GM19455 (cell line): ENCODE data around the gene HAS3.

Experiments
- ATAC-seq: cut with Tn5 transposase; IDR thresholded peaks from one replicate; pipeline ENCODE4 v1.9.1; 2021; ENCODE audit not compliant: unreplicated experiment

Gene HAS3

DNA sequence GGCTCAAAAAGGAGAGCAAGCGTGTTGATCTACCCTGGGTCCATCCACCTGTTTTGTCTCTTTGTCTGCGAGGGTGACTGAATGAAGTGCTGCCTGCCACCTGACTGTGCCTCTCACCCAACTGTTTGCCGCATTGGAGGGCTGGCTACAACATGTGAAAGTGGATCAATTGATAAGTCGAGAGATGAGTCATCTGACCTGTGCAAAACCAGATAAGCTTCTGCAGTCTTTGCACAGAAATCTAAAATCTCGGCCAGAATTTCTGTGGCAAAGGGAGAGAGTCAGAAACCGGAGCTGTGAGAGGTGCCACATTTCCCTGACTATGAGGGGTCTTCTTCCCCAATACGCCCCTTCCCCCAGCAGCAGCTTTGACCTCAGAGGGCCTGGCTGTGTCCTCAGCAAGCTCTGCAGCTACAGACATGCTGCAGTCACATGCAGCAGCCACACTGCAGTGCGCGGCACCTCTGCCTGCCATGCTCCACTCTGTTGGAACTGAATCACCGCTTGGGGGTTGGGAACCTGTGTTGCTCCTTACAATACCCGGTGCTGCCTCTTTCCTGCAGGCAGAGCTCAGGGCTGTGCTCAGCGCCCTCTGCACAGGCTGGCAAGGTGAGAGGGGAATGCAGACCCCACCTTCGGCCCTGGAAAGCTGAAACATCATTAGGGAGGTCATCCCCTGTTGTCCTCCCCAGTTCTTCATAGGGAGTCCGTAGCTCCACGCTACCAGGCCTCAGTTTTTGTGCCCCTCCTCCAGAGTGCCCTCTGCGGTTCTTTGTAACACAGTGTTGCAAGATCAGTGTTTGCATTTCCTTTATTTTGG, 16.2 kb upstream of the HAS3 start:
- no peak for ATAC-seq

GRCh38 chr16:69093974-69094373, 11.5 kb upstream of the HAS3 start:
- ATAC-seq = no peak

DNA sequence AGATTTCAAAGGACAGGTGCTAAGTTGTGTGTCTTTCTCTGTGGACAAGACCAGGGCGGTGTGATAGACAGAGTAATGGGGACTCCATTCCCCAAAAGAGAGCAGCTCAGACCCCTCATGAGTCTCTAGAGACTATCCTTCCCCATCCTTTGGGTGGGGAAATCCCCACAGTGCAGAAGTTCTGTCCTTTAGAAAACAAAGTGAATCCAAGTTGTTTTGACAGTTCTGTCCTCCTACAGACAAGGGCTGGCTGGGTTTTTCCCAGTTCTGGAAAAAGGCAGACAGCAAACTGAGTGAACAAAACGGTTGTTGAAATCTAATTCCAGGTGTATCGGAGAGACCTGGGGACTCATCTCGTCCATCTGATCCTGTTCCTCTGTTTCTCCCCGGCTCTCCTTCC, 11.0 kb upstream of the HAS3 start:
- no peak for ATAC-seq

DNA sequence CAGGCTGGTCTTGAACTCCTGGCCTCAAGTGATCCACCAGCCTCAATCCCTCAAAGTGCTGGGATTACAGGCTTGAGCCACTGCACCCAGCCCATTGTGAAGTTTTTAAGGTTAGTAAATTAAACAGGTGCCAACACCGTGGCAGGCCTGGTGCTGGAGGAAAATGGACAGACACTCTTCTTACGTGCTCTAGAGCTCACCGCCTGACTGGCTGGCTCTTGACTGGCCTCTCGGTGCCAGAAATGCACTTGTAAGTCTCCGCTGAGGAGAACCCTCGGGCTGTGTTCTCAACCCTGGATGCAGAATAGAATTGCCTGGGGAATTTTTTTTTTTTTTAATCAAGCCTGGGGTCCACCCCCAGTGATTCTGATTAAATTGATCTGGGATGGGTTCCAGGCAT, 10.3 kb upstream of the HAS3 start:
- no peak for ATAC-seq

DNA sequence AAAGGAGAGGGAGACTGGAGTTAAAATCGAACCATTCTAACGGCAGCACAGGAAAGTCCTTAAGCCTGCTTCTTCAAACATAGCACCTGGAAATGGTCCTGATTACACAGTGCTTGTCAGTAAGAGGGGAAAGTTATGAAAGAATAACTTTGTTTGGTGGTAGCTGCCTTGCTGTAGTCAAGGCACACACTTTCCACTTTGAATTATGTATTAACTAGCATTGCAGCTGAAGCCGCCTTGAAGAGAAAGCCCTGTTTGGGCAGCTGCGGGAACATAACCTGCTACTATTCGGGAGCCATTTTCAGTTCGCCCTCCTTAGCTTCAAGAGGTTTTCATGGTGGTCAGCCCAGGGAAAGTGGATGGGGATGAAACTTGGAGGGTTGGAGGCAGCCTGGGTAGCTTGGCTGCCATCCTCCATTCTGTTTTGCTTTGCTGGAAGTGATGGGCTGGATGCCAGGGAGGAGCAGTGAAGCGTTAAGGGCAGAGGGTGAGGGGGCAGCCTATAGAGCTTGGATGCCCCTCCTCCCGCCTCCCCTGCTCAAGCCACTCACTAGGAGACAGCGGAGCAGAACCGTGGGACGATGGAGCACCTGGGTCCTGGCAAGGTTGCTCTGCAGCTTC, 5.3 kb upstream of the HAS3 start:
- no peak for ATAC-seq

- ATAC-seq = no peak
Observed at GRCh38 chr16:69106491-69107315, 1.2 kb downstream of the HAS3 start.

DNA sequence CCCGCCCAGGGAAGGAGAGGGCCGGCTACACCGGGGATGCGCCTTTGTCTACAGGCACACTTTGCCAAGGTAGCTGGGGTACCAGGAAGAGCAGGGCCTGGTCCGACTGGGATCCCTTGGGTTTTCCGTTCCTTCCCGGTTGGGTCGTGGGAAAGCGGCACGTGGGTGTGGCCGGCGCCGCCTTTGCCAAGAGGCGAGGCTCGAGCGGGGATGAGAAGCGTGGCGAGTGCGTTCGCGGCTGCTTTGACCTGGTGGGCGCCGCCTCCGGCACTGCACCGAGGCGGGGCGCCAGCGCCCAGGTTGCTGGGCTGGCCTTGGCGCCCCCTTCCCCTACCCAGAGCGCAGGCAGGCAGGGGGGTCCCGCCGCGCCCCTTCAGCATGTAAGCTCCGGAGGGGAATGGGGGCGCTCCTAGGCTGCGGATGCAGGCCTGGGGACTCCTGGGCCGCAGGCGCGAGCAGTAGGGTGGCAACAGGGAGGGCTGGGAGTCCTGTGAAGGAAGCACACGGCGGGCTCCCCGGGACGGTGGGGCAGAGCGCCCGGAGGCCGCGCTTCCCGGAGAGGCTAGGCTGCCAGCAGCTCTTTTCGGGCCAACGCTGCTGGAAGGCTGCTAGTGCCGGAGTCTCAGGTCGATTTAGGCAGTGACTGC, 2.0 kb downstream of the HAS3 start:
- ATAC-seq = no peak

GRCh38 chr16:69108064-69108904, 2.8 kb downstream of the HAS3 start:
- no peak for ATAC-seq

DNA sequence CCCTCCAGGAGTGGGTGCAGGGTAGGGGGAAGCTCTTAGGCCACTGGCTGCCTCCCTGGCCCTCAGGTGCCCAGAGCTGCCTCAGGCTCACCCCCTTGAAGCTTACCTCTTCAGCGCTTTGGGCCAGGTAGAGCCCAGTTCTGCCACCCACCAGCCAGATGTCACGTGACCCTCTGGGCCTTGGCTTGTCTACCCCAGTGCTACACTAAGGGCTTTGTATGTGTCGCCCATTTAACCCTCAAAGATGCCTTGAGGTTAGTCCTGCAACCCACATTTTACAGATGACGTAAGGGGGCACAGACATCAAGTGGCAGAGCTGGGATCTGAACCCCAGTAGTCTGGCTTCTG, 3.4 kb downstream of the HAS3 start:
- no peak for ATAC-seq

DNA sequence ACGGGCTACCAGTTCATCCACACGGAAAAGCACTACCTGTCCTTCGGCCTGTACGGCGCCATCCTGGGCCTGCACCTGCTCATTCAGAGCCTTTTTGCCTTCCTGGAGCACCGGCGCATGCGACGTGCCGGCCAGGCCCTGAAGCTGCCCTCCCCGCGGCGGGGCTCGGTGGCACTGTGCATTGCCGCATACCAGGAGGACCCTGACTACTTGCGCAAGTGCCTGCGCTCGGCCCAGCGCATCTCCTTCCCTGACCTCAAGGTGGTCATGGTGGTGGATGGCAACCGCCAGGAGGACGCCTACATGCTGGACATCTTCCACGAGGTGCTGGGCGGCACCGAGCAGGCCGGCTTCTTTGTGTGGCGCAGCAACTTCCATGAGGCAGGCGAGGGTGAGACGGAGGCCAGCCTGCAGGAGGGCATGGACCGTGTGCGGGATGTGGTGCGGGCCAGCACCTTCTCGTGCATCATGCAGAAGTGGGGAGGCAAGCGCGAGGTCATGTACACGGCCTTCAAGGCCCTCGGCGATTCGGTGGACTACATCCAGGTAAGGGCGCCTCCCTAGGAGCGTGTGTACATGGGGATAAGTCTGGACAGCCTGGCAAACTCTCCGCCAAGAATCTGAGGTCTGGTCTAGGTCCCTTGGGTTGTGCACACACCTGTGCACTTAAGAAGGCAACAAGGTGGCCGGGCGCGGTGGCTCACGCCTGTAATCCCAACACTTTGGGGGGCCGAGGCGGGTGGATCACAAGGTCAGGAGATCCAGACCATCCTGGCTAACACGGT, 4.2 kb downstream of the HAS3 start:
- no peak for ATAC-seq

- no peak for ATAC-seq
Observed at GRCh38 chr16:69110406-69110805, 5.0 kb downstream of the HAS3 start.

- ATAC-seq = no peak
Observed at GRCh38 chr16:69111216-69111875, 5.9 kb downstream of the HAS3 start.

GRCh38 chr16:69111876-69112230, 6.4 kb downstream of the HAS3 start:
- ATAC-seq = no peak

DNA sequence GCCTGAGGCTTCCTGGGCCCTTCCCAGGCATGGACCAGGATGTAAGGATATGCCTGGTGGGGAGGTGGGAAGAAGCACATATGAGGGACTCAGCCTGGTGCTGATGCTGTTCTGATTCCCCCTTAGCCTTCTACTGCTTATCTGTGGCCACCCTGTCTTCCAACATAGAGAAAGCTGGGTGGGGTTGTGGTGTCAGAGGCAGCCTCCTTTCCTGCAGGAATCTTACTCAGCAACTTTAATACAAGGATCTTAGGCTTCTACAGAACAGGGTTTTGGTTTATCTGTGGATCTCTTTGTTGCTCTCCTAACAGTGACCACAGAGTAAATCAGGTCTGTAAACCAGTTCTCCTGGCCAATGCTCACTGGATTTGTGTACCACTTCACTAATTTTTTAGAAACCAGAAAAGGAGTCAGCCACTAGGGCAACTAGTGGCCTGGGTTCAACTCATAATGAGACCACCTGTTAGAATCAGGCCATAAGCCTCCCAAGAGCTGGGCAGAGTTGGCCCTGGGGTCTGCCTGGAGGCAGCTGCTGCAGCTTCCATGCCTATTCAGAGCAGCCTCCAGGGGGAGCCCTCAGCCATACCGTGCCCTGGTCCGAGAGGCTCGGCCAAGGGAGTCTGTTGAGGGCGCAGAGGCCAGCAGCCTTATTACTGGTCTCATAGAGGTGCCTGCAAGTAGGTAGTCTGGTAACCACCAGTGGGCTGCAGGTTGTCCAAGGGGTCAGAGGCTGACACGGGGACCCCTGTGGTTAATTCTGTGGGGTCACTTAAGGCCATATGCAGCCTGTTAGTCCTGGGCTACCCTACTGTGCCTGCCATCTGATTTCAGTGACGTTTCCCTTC, 7.1 kb downstream of the HAS3 start:
- peak; percentile 63 for ATAC-seq

DNA sequence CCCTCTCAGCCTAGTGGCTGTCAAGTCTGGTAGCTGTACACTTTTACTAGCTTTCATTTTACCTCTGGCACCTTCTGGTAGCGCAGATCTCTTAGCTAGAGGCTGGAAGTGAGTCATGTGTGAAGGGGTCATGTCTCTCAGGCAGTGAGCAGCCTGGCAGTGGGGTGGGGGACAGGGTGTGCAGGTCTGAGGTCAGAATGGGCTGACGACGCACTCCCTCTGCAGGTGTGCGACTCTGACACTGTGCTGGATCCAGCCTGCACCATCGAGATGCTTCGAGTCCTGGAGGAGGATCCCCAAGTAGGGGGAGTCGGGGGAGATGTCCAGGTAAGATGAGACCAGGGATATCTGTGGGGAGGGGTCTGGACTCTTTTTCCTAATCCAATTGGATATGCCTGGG, 7.8 kb downstream of the HAS3 start:
- ATAC-seq = no peak

DNA sequence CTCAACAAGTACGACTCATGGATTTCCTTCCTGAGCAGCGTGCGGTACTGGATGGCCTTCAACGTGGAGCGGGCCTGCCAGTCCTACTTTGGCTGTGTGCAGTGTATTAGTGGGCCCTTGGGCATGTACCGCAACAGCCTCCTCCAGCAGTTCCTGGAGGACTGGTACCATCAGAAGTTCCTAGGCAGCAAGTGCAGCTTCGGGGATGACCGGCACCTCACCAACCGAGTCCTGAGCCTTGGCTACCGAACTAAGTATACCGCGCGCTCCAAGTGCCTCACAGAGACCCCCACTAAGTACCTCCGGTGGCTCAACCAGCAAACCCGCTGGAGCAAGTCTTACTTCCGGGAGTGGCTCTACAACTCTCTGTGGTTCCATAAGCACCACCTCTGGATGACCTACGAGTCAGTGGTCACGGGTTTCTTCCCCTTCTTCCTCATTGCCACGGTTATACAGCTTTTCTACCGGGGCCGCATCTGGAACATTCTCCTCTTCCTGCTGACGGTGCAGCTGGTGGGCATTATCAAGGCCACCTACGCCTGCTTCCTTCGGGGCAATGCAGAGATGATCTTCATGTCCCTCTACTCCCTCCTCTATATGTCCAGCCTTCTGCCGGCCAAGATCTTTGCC, 9.0 kb downstream of the HAS3 start:
- no peak for ATAC-seq

DNA sequence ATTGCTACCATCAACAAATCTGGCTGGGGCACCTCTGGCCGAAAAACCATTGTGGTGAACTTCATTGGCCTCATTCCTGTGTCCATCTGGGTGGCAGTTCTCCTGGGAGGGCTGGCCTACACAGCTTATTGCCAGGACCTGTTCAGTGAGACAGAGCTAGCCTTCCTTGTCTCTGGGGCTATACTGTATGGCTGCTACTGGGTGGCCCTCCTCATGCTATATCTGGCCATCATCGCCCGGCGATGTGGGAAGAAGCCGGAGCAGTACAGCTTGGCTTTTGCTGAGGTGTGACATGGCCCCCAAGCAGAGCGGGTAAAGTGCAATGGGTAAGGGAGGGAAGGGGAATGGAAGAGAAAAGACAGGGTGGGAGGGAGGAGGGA, 9.5 kb downstream of the HAS3 start:
- ATAC-seq = no peak

- no peak for ATAC-seq
Observed at GRCh38 chr16:69115361-69115760, 9.9 kb downstream of the HAS3 start.
